ENCODE results near the gene CHRNE. TPM values are rescaled to one million over a fixed set of nuclear protein-coding genes. Genes with fewer than 3 reads are reported as not detected.
"Not testable (repeated sequence)": the region's sequence is repeated elsewhere in the genome, so short reads cannot be mapped to it uniquely, and the experiment has no call there.

The CHRNE gene
- total and polyA plus RNA-seq, 2 donors = 0.24 to 1.9 TPM

DNA sequence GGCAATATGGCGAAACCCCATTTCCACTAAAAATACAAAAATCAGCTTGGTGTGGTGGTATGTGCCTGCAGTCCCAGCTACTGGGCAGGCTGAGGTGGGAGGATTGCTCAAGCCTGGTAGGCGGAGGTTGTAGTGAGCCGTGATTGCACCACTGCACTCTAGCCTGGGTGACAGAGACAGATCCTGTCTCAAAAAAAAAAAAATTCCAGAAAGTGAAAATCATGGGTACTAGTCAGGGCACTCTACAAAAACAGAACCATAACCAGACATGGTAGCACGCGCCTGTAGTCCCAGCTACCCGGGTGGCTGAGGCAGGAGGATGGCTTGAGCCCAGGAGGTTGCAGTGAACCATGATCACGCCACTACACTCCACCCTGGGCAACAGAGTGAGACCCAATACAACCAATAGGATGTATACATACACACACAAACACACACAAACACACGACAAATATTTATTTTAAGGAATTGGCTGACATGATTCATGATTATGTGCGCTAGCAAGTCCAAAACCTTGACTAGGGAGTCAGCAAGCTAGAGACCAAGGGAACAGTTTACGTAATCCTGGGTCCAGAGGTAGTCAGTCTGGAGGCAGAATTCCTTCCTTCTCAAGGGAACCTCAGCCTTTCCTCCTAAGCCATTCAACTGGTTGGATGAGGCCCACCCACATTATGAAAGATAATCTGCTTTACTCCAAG lies 17.6 kb upstream of the CHRNE start:
- no peak for DNase-seq (ENCODE audit: low read depth in 6 of 9, low spot score in 9 of 9)
- Histone ChIP-seq H3K9me3 (ENCODE audit: control insufficient read depth in 2 of 2, insufficient read depth in 1 of 2, low read length in 1 of 2) (no peaks in the 10 kb centered on the region), H3K27me3 (ENCODE audit: control insufficient read depth in 2 of 2, insufficient read depth in 1 of 2, low read length in 1 of 2) (no peaks in the 10 kb centered on the region), H3K36me3 (ENCODE audit: control insufficient read depth in 2 of 2, insufficient read depth in 2 of 2, low read length in 1 of 2) (no peaks in the 10 kb centered on the region), H3K4me3 (ENCODE audit: low read length in 2 of 2) (no peak overlapping the region), H3K4me1 (ENCODE audit: control insufficient read depth in 2 of 2, insufficient read depth in 2 of 2, low read length in 2 of 2) (no peaks in the 10 kb centered on the region), H3K27ac (ENCODE audit: low read depth in 1 of 2, low read length in 1 of 2) (no peak overlapping the region)
- 96% methylated on average over 10 of the region's 10 CpGs for WGBS

DNA sequence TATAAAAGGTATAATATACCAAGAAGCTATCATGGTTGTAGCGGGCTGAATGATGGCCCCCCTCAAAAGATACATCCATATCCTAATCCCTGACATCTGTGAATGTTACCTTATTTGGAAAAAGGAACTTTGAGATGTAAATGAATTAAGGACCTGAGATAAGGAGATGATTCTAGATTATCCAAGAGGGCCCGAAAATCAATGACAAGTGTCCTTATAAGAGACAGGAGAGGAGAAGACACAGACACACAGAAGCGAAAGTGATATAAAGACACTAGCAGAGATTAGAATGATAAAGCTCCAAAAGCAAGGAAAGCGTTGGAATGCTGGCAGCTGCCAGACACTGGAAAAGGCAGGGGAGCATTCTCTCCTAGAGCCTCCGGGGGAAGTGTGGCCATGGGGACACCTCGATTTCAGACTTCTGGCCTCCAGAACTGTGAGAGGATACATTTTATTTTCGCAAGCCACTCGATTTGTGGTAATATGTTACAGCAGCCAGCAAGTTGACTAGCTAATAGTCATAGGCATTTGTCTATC lies 16.7 kb upstream of the CHRNE start:
- no peak overlapping the region for H3K27ac ChIP-seq (ENCODE audit: low read depth in 1 of 2, low read length in 1 of 2)
- no peaks in the 10 kb centered on the region for H3K9me3 ChIP-seq (ENCODE audit: control insufficient read depth in 2 of 2, insufficient read depth in 1 of 2, low read length in 1 of 2)
- H3K27me3 ChIP-seq (ENCODE audit: control insufficient read depth in 2 of 2, insufficient read depth in 1 of 2, low read length in 1 of 2) = no peaks in the 10 kb centered on the region
- DNase-seq (ENCODE audit: low read depth in 6 of 9, low spot score in 9 of 9) = no peak
- no peak overlapping the region for H3K4me3 ChIP-seq (ENCODE audit: low read length in 2 of 2)
- no peaks in the 10 kb centered on the region for H3K4me1 ChIP-seq (ENCODE audit: control insufficient read depth in 2 of 2, insufficient read depth in 2 of 2, low read length in 2 of 2)
- H3K36me3 ChIP-seq (ENCODE audit: control insufficient read depth in 2 of 2, insufficient read depth in 2 of 2, low read length in 1 of 2) = no peaks in the 10 kb centered on the region
- 94% methylated on average over 8 of the region's 8 CpGs for WGBS

DNA sequence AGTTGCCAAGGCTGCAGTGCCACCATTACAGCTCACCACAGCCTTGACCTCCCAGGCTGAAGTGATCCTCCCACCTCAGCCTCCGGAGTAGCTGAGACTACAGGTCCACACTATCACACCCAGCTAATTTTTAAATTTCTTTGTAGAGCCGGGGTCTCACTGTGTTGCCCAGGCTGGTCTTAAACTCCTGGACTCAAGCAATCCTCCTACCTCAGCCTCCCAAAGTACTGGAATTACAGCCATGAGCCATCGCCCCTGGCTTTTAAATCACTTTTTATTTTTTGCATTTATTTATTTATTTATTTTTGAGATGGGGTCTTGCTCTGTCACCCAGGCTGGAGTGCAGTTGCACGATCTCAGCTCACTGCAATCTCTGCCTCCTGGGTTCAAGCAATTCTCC lies 11.7 kb upstream of the CHRNE start:
- H3K27me3 ChIP-seq (ENCODE audit: control insufficient read depth in 2 of 2, insufficient read depth in 1 of 2, low read length in 1 of 2); H3K36me3 ChIP-seq (ENCODE audit: control insufficient read depth in 2 of 2, insufficient read depth in 2 of 2, low read length in 1 of 2); H3K4me3 ChIP-seq (ENCODE audit: low read length in 2 of 2); DNase-seq (ENCODE audit: low read depth in 6 of 9, low spot score in 9 of 9); H3K27ac ChIP-seq (ENCODE audit: low read depth in 1 of 2, low read length in 1 of 2); H3K4me1 ChIP-seq (ENCODE audit: control insufficient read depth in 2 of 2, insufficient read depth in 2 of 2, low read length in 2 of 2); H3K9me3 ChIP-seq (ENCODE audit: control insufficient read depth in 2 of 2, insufficient read depth in 1 of 2, low read length in 1 of 2): not testable (repeated sequence)
- 95% methylated on average over 4 of the region's 4 CpGs for WGBS

DNA sequence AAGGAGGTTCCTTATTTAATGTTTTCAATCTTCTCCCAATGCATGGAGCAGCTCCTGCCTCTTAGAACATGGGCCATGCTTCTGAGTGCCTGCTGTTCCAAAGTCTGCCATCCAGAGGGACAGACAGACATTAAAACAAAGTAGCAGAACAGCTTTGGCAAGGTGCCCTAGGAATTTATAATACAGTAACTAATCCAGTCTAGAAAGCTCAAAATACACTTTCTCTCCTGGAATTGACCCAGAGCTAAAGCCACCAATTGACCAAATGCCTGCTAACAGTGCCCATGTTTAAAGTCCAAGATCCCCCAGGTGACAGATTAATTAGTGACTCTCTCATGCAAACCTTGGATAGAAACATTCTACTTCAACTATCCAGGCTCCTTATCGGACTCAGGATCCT lies 11.1 kb upstream of the CHRNE start:
- H3K36me3 ChIP-seq (ENCODE audit: control insufficient read depth in 2 of 2, insufficient read depth in 2 of 2, low read length in 1 of 2) = no peaks in the 10 kb centered on the region
- H3K4me1 ChIP-seq (ENCODE audit: control insufficient read depth in 2 of 2, insufficient read depth in 2 of 2, low read length in 2 of 2) = peaks cover 0 to 8% of the 10 kb centered on the region in 2 donors
- no peak overlapping the region for H3K4me3 ChIP-seq (ENCODE audit: low read length in 2 of 2)
- WGBS = 97% methylated on average over 1 of the region's 1 CpG
- H3K27me3 ChIP-seq (ENCODE audit: control insufficient read depth in 2 of 2, insufficient read depth in 1 of 2, low read length in 1 of 2) = no peaks in the 10 kb centered on the region
- no peak overlapping the region for H3K27ac ChIP-seq (ENCODE audit: low read depth in 1 of 2, low read length in 1 of 2)
- no peak for DNase-seq (ENCODE audit: low read depth in 6 of 9, low spot score in 9 of 9)
- H3K9me3 ChIP-seq (ENCODE audit: control insufficient read depth in 2 of 2, insufficient read depth in 1 of 2, low read length in 1 of 2) = no peaks in the 10 kb centered on the region

DNA sequence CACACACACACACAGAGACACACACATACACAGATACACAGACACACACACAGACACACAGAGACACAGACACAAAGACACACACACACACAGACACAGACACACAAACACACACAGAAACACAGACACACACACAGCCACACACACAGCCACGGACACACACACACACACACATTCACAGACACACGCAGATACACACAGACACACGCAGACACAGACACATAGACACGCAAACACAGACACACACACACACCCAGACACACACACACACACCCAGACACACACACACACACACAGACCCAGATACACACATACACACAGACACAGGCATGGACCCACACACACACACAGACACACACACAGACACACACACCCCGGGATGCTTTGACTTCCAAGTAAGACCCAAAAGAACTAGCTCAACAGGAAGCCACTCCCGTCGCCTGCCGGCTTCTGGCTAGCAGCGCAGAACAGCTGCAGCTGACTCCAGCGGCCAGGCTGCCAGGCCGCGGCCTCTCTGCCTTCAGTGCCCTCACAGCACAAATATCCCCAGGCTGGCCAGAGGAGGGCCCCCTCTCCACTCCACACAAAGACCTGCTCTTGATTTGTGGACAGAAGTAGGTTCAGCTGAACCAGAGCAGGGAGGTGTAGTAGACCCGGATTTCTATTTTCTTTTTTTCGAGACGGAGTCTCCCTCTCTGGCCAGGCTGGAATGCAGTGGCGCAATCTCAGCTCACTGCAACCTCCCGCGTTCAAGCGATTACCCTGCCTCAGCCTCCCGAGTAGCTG lies 6.0 kb upstream of the CHRNE start:
- WGBS = 35% methylated on average over 20 of the region's 20 CpGs
- Histone ChIP-seq H3K27me3 (ENCODE audit: control insufficient read depth in 2 of 2, insufficient read depth in 1 of 2, low read length in 1 of 2) (peaks cover 3% of the 10 kb centered on the region in 2 donors), H3K36me3 (ENCODE audit: control insufficient read depth in 2 of 2, insufficient read depth in 2 of 2, low read length in 1 of 2) (no peaks in the 10 kb centered on the region), H3K27ac (ENCODE audit: low read depth in 1 of 2, low read length in 1 of 2) (peak overlapping the region; percentile 22 to 53), H3K4me1 (ENCODE audit: control insufficient read depth in 2 of 2, insufficient read depth in 2 of 2, low read length in 2 of 2) (peaks cover 0 to 19% of the 10 kb centered on the region in 2 donors), H3K4me3 (ENCODE audit: low read length in 2 of 2) (no peak overlapping the region), H3K9me3 (ENCODE audit: control insufficient read depth in 2 of 2, insufficient read depth in 1 of 2, low read length in 1 of 2) (no peaks in the 10 kb centered on the region)
- peak in 4 of 9 donors; percentile 27 to 76 (median 66) for DNase-seq (ENCODE audit: low read depth in 6 of 9, low spot score in 9 of 9)

DNA sequence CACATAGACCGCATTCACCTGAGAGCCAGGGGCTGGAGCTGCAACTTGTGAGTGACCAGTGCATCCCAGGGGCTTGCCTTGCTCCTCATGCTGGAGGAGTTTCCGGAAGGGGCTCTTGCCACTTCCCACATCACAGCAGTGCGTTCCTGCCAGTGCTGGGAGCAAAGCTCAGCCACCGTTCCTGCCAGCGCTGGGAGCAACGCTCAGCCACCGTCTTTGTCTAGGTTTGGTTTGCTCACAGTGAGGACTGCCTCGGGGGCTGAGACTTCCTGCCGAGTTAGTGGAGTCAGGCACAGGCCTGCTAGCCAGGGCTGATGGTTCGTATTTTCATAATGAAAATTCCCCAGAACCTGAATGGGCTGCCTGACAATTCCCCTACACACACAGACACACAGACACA lies 5.4 kb upstream of the CHRNE start:
- DNase-seq (ENCODE audit: low read depth in 6 of 9, low spot score in 9 of 9) = peak in 1 of 9 donors; percentile 50
- peaks cover under 1 to 22% of the 10 kb centered on the region in 2 donors for H3K4me1 ChIP-seq (ENCODE audit: control insufficient read depth in 2 of 2, insufficient read depth in 2 of 2, low read length in 2 of 2)
- 74% methylated on average over 10 of the region's 10 CpGs for WGBS
- no peak overlapping the region for H3K4me3 ChIP-seq (ENCODE audit: low read length in 2 of 2)
- no peaks in the 10 kb centered on the region for H3K36me3 ChIP-seq (ENCODE audit: control insufficient read depth in 2 of 2, insufficient read depth in 2 of 2, low read length in 1 of 2)
- H3K27ac ChIP-seq (ENCODE audit: low read depth in 1 of 2, low read length in 1 of 2) = peak overlapping the region; percentile 22 to 36
- peaks cover 3 to 5% of the 10 kb centered on the region in 2 donors for H3K27me3 ChIP-seq (ENCODE audit: control insufficient read depth in 2 of 2, insufficient read depth in 1 of 2, low read length in 1 of 2)
- no peaks in the 10 kb centered on the region for H3K9me3 ChIP-seq (ENCODE audit: control insufficient read depth in 2 of 2, insufficient read depth in 1 of 2, low read length in 1 of 2)

DNA sequence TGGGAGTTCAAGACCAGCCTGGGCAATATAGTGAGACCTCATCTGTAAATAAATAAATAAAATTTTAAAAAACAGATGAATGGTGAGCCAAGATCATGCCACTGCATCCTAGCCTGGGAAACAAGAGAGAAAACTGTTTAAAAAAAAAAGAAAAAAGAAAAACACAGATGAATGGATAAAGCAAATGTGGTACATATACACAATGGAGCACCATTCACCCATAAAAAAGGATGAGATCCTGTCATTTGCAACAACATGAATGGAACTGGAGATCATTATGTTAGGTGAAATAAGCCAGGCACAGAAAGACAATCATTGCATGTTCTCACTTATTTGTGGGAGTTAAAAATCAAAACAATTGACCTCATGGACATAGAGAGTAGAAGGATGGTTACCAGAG lies 3.7 kb upstream of the CHRNE start:
- not testable (repeated sequence) for H3K9me3 ChIP-seq (ENCODE audit: control insufficient read depth in 2 of 2, insufficient read depth in 1 of 2, low read length in 1 of 2); H3K36me3 ChIP-seq (ENCODE audit: control insufficient read depth in 2 of 2, insufficient read depth in 2 of 2, low read length in 1 of 2); H3K4me3 ChIP-seq (ENCODE audit: low read length in 2 of 2); H3K27ac ChIP-seq (ENCODE audit: low read depth in 1 of 2, low read length in 1 of 2); DNase-seq (ENCODE audit: low read depth in 6 of 9, low spot score in 9 of 9)
- Histone ChIP-seq H3K4me1 (ENCODE audit: control insufficient read depth in 2 of 2, insufficient read depth in 2 of 2, low read length in 2 of 2) (peaks cover 4 to 38% of the 10 kb centered on the region in 2 donors), H3K27me3 (ENCODE audit: control insufficient read depth in 2 of 2, insufficient read depth in 1 of 2, low read length in 1 of 2) (peaks cover 7 to 21% of the 10 kb centered on the region in 2 donors)

DNA sequence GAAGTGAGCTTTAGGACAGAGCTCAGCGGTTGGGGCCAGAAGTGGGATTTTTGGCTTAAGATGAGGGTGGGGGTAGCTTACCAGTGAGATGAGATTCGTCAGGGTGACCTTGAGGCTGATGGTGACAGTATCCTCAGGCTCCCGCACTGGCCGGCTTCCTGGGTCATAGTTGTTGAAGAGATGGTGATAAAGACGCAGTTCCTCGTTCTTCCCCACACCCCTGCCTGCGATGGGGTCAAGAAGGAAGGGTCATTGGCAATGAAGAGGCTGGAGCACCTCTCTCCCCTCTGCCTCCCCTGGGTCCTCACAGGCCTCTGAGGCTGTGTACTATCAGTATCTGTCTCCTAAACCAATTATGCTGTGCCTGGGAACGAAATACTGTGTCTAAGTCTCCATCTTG lies 358 bp downstream of the CHRNE start:
- Histone ChIP-seq H3K4me3 (ENCODE audit: low read length in 2 of 2) (no peak overlapping the region), H3K9me3 (ENCODE audit: control insufficient read depth in 2 of 2, insufficient read depth in 1 of 2, low read length in 1 of 2) (peaks cover 3 to 19% of the 10 kb centered on the region in 2 donors), H3K4me1 (ENCODE audit: control insufficient read depth in 2 of 2, insufficient read depth in 2 of 2, low read length in 2 of 2) (peaks cover 11 to 47% of the 10 kb centered on the region in 2 donors), H3K27me3 (ENCODE audit: control insufficient read depth in 2 of 2, insufficient read depth in 1 of 2, low read length in 1 of 2) (peaks cover 40 to 59% of the 10 kb centered on the region in 2 donors), H3K36me3 (ENCODE audit: control insufficient read depth in 2 of 2, insufficient read depth in 2 of 2, low read length in 1 of 2) (no peaks in the 10 kb centered on the region), H3K27ac (ENCODE audit: low read depth in 1 of 2, low read length in 1 of 2) (no peak overlapping the region)
- 83% methylated on average over 8 of the region's 8 CpGs for WGBS
- no peak for DNase-seq (ENCODE audit: low read depth in 6 of 9, low spot score in 9 of 9)

DNA sequence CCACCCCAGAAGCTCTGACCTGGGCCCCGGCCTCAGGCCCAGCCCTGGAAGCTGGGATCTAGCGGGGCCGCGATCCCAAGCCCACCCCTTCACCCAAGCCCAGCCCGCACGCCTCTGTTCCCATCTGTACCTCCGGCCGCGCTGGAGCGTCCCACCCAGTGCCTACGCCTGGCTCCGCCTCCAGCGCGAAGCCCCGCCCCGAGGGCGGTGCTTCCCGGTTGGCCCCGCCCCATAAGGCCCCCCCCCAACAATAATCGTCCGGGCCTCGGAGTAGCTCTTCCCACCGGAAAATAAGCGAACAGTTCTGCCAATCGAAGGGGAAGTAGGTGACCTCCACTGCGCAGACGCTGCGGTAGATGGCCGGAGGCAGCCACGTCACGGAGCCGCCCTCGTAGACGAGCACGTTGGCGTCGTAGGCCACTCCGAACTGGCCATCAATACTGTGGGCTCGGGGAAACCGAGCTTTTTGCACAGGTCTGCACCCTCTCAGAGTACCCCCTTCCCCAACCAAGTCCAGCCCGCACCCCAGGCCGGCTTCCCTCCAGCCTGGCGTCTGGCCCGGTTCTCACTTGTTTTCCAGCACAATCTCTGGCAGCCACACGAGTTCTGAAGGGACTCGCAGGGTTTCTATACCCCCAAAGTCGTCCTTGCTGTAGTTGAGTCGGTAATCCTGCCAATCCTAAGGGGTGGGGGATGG lies 1.1 kb downstream of the CHRNE start:
- Histone ChIP-seq H3K27me3 (ENCODE audit: control insufficient read depth in 2 of 2, insufficient read depth in 1 of 2, low read length in 1 of 2) (peaks cover 40 to 59% of the 10 kb centered on the region in 2 donors), H3K36me3 (ENCODE audit: control insufficient read depth in 2 of 2, insufficient read depth in 2 of 2, low read length in 1 of 2) (peaks cover under 1 to 5% of the 10 kb centered on the region in 2 donors), H3K27ac (ENCODE audit: low read depth in 1 of 2, low read length in 1 of 2) (no peak overlapping the region), H3K4me1 (ENCODE audit: control insufficient read depth in 2 of 2, insufficient read depth in 2 of 2, low read length in 2 of 2) (peaks cover 11 to 47% of the 10 kb centered on the region in 2 donors), H3K4me3 (ENCODE audit: low read length in 2 of 2) (no peak overlapping the region), H3K9me3 (ENCODE audit: control insufficient read depth in 2 of 2, insufficient read depth in 1 of 2, low read length in 1 of 2) (peaks cover 3 to 19% of the 10 kb centered on the region in 2 donors)
- DNase-seq (ENCODE audit: low read depth in 6 of 9, low spot score in 9 of 9) = no peak
- 41% methylated on average over 48 of the region's 48 CpGs for WGBS
